LNCAP (cell line): ENCODE measurements around the gene DISP3.

Experiments used
- TF ChIP-seq, protein P1 (sequence below): fragments of 450-650 bp; IDR thresholded peaks from 2 replicates; pipeline ENCODE4 v1.5.1; 2017; ENCODE audit warnings: mild to moderate bottlenecking

Gene DISP3

DNA sequence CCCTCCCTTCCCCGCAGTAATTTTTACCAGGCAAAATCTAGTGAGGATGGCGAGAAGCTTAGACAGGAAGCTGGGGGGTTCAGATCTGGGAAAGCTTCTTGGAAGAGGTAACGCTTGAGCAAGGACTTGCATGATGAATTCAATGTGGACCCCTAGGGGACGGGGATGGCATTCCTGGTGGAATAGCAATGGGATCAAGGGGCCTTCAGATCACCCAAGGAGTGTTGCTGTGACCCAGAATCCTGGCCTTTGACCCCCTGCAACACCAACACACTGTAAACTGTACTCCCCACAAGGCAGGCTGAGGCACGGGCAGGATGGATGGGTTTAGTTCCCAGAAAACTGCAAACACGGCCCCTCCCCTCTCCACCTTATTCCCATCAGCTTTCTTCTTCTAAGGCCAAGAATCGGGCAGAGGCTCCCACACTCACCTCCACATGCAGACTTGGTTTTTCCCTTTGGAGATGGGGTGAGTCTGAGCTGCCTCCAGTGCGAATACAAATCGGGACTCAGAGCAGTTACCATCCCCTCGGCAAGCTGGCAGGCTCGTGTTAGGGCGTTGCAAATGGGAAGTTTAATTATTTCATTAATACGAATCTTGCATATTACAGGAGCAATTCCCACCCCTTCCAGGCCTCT is 20.1 kb downstream of the DISP3 start:
- TF ChIP-seq, protein P1, sequence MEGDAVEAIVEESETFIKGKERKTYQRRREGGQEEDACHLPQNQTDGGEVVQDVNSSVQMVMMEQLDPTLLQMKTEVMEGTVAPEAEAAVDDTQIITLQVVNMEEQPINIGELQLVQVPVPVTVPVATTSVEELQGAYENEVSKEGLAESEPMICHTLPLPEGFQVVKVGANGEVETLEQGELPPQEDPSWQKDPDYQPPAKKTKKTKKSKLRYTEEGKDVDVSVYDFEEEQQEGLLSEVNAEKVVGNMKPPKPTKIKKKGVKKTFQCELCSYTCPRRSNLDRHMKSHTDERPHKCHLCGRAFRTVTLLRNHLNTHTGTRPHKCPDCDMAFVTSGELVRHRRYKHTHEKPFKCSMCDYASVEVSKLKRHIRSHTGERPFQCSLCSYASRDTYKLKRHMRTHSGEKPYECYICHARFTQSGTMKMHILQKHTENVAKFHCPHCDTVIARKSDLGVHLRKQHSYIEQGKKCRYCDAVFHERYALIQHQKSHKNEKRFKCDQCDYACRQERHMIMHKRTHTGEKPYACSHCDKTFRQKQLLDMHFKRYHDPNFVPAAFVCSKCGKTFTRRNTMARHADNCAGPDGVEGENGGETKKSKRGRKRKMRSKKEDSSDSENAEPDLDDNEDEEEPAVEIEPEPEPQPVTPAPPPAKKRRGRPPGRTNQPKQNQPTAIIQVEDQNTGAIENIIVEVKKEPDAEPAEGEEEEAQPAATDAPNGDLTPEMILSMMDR = no peak

DNA sequence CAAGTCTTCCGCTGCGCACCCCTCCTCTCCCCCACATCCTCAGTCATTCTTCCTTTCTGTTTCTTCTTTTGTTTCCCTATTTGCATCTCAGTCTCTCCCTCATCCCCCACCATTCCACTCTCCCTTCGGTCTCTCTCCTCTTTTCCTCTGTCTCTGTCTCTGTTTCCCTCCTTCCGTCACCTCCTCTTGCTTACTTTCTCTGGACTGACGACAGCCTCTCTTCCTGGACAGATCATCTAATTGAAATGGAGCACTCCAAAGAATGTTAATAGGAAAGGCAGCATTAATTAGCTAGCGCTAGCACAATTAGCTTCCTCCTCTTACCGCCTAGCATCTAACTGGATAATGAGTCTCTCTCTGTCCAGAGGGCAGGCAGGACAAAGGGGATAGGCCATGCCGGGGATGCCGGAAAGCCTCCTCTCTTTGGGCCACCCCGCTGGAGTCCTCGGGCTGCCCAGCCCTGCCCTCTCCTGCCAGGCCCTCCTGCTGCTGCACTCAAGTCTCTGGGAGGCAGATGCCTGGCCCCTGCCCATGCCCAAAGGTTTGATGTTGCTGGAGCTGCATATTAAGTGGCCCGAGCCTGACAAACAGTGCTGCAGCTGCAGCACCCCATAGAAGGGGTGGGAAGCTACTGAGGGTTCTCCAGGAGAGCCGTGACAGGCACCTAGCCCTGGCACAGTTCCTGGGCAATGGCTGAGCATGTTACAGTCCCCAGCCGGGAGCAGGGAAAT is 20.8 kb downstream of the DISP3 start:
- TF ChIP-seq, protein P1 = no peak

DNA sequence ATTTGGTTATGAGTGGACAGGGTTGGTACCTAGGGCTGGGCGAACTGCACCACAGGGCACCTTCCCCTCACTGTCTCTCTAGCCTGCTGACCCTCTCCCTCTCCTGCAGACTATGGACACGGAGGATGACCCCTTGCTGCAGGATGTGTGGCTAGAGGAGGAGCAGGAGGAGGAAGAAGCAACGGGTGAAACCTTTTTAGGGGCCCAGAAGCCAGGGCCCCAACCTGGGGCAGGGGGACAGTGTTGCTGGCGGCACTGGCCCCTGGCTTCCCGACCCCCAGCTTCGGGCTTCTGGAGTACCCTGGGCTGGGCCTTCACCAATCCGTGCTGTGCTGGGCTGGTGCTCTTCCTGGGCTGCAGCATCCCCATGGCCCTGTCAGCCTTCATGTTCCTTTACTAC is 21.9 kb downstream of the DISP3 start:
- TF ChIP-seq, protein P1 = no peak

DNA sequence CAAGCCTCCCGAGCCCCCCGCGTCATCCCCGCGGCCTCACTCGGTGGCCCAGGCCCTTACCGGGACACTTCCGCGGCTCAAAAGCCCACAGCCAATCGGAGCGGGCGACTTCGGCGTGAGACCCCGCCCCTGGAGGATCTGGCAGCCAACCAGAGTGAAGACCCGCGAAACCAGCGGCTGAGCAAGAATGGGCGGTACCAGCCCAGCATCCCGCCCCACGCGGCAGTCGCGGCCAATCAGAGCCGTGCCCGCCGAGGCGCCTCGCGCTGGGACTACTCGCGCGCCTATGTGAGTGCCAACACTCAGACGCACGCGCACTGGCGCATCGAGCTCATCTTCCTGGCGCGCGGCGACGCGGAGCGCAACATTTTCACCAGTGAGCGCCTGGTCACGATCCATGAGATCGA is 22.5 kb downstream of the DISP3 start:
- TF ChIP-seq, protein P1 = no peak

DNA sequence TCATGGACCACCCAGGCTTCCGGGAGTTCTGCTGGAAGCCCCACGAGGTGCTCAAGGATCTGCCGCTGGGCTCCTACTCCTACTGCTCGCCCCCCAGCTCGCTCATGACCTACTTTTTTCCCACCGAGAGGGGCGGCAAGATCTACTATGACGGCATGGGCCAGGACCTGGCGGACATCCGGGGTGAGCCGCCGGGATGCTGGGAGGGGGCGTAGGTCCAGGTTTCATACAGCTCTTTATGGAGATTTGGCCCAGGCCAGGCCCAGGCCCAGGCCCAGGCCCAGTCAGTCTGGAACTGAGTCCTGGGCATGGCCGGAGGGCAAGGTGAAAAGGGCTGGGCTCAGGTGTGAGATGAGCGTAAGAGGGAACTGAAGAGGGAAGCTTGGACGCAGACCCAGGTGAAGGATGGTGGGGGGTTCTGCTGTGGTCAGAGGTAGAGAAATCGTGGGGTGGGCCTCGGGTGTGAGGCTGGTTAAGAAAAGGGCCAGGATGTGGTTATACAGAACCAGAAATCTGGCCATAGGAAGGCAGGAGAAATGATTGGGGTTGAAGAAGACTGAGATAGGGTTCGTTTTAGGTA is 23.0 kb downstream of the DISP3 start:
- TF ChIP-seq, protein P1 = no peak

DNA sequence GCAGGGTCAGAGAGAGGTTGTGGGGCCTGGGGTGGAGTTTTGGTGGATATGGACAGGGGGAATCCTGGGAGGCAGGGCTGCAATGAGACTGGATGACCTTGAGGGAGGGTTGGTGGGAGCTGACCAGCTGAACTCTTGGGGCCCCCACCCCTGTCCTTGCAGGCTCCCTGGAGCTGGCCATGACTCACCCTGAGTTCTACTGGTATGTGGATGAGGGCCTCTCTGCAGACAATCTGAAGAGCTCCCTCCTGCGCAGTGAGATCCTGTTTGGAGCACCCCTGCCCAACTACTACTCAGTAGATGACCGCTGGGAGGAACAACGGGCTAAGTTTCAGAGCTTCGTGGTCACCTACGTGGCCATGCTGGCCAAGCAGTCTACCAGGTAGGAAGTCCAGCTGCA is 23.6 kb downstream of the DISP3 start:
- TF ChIP-seq, protein P1 = no peak

DNA sequence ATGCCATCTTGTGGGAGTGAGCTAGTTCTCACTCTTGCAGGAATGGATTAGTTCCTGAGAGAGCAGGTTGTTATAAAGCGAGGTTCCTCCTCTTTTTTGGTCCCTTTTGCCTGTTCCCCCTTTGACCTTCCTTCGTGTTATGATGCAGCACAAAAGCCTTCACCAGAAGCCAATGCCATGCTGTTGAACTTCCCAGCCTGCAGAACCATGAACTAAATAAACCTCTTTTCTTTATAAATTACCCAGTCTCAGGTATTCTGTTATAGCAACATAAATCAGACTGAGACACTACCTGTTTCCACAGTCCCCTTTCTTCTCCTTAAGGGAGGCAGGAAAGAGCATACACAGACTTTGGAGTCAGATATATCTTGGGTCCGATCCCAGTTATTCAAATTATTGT is 25.6 kb downstream of the DISP3 start:
- TF ChIP-seq, protein P1 = no peak
